Measurements from ENCODE around the gene ELAPOR1. TPM values are rescaled to one million over a fixed set of nuclear protein-coding genes. Genes with fewer than 3 reads are reported as not detected.

The ELAPOR1 gene
- total RNA-seq, 2 experiments from 2014 or later, result 6.8 to 7.7 TPM

- Mint-ChIP-seq H3K9me3 (peaks cover 2% of the 10 kb centered on the region), H3K36me3 (peaks cover 2% of the 10 kb centered on the region), H3K27ac (peak overlapping the region; percentile 81), H3K4me1 (peaks cover 45% of the 10 kb centered on the region), H3K27me3 (peaks cover 8% of the 10 kb centered on the region), H3K4me3 (no peak overlapping the region)
- DNase-seq, result no peak
These were observed 1.8 kb upstream of the ELAPOR1 start for GRCh38 chr1:109112056-109112651.

- Mint-ChIP-seq H3K4me1 (peaks cover 45% of the 10 kb centered on the region), H3K27me3 (peaks cover 8% of the 10 kb centered on the region), H3K9me3 (peaks cover 2% of the 10 kb centered on the region), H3K4me3 (peak overlapping the region; percentile 69), H3K27ac (peak overlapping the region; percentile 81), H3K36me3 (peaks cover 2% of the 10 kb centered on the region)
- peak; percentile 88 for DNase-seq
These were observed 1.1 kb upstream of the ELAPOR1 start for GRCh38 chr1:109112652-109113285.

- H3K27ac Mint-ChIP-seq, result peak overlapping the region; percentile 30
- peak overlapping the region; percentile 79 for H3K4me3 Mint-ChIP-seq
- peaks cover 2% of the 10 kb centered on the region for H3K9me3 Mint-ChIP-seq
- peaks cover 2% of the 10 kb centered on the region for H3K36me3 Mint-ChIP-seq
- peaks cover 8% of the 10 kb centered on the region for H3K27me3 Mint-ChIP-seq
- peaks cover 45% of the 10 kb centered on the region for H3K4me1 Mint-ChIP-seq
- no peak for DNase-seq
These were observed 393 bp downstream of the ELAPOR1 start for GRCh38 chr1:109114342-109114674.

- H3K9me3 Mint-ChIP-seq, result peaks cover 2% of the 10 kb centered on the region
- H3K4me1 Mint-ChIP-seq, result peaks cover 35% of the 10 kb centered on the region
- peaks cover 8% of the 10 kb centered on the region for H3K27me3 Mint-ChIP-seq
- peak overlapping the region; percentile 49 for H3K4me3 Mint-ChIP-seq
- DNase-seq, result peak; percentile 52
- peaks cover 4% of the 10 kb centered on the region for H3K36me3 Mint-ChIP-seq
- peak overlapping the region; percentile 88 for H3K27ac Mint-ChIP-seq
These were observed 1.8 kb downstream of the ELAPOR1 start for GRCh38 chr1:109115685-109116084.

GRCh38 chr1:109116286-109116685 is 2.4 kb downstream of the ELAPOR1 start:
- H3K4me3 Mint-ChIP-seq, result peak overlapping the region; percentile 46
- H3K4me1 Mint-ChIP-seq, result peaks cover 35% of the 10 kb centered on the region
- peaks cover 4% of the 10 kb centered on the region for H3K36me3 Mint-ChIP-seq
- peak overlapping the region; percentile 88 for H3K27ac Mint-ChIP-seq
- no peak for DNase-seq
- H3K27me3 Mint-ChIP-seq, result peaks cover 5% of the 10 kb centered on the region
- peaks cover 2% of the 10 kb centered on the region for H3K9me3 Mint-ChIP-seq

GRCh38 chr1:109118089-109118488 is 4.2 kb downstream of the ELAPOR1 start:
- Mint-ChIP-seq H3K4me1 (peaks cover 31% of the 10 kb centered on the region), H3K27ac (no peak overlapping the region), H3K4me3 (no peak overlapping the region), H3K36me3 (peaks cover 4% of the 10 kb centered on the region), H3K27me3 (peaks cover under 1% of the 10 kb centered on the region), H3K9me3 (peaks cover 2% of the 10 kb centered on the region)
- DNase-seq, result no peak

- no peak overlapping the region for H3K4me3 Mint-ChIP-seq
- H3K36me3 Mint-ChIP-seq, result peaks cover 4% of the 10 kb centered on the region
- H3K9me3 Mint-ChIP-seq, result peaks cover 2% of the 10 kb centered on the region
These were observed 6.4 kb downstream of the ELAPOR1 start for GRCh38 chr1:109120356-109120755.

GRCh38 chr1:109131059-109131458 is 17.1 kb downstream of the ELAPOR1 start:
- DNase-seq, result no peak
- peaks cover 21% of the 10 kb centered on the region for H3K4me1 Mint-ChIP-seq
- H3K4me3 Mint-ChIP-seq, result no peak overlapping the region
- peaks cover 4% of the 10 kb centered on the region for H3K36me3 Mint-ChIP-seq
- no peaks in the 10 kb centered on the region for H3K27me3 Mint-ChIP-seq
- no peaks in the 10 kb centered on the region for H3K9me3 Mint-ChIP-seq
- no peak overlapping the region for H3K27ac Mint-ChIP-seq

More at GRCh38 chr1:109120356-109120755, 6.4 kb downstream of the ELAPOR1 start:
- H3K27me3 Mint-ChIP-seq, result no peaks in the 10 kb centered on the region
- H3K27ac Mint-ChIP-seq, result no peak overlapping the region
- peaks cover 16% of the 10 kb centered on the region for H3K4me1 Mint-ChIP-seq
- DNase-seq, result no peak

GRCh38 chr1:109131800-109132199 is 17.9 kb downstream of the ELAPOR1 start:
- no peak for DNase-seq
- Mint-ChIP-seq H3K4me1 (peaks cover 22% of the 10 kb centered on the region), H3K9me3 (no peaks in the 10 kb centered on the region), H3K4me3 (no peak overlapping the region), H3K27me3 (no peaks in the 10 kb centered on the region), H3K36me3 (peaks cover 6% of the 10 kb centered on the region), H3K27ac (no peak overlapping the region)

- no peak for DNase-seq
- H3K9me3 Mint-ChIP-seq, result no peaks in the 10 kb centered on the region
- no peak overlapping the region for H3K4me3 Mint-ChIP-seq
- peaks cover 6% of the 10 kb centered on the region for H3K36me3 Mint-ChIP-seq
- no peaks in the 10 kb centered on the region for H3K27me3 Mint-ChIP-seq
- H3K27ac Mint-ChIP-seq, result no peak overlapping the region
- H3K4me1 Mint-ChIP-seq, result peaks cover 22% of the 10 kb centered on the region
These were observed 19.2 kb downstream of the ELAPOR1 start for GRCh38 chr1:109133002-109133706.

GRCh38 chr1:109133815-109134214 is 19.9 kb downstream of the ELAPOR1 start:
- Mint-ChIP-seq H3K27ac (peak overlapping the region; percentile 36), H3K36me3 (peaks cover 6% of the 10 kb centered on the region), H3K27me3 (no peaks in the 10 kb centered on the region), H3K4me3 (no peak overlapping the region), H3K9me3 (no peaks in the 10 kb centered on the region), H3K4me1 (peaks cover 22% of the 10 kb centered on the region)
- DNase-seq, result no peak

GRCh38 chr1:109134423-109134822 is 20.5 kb downstream of the ELAPOR1 start:
- no peaks in the 10 kb centered on the region for H3K27me3 Mint-ChIP-seq
- no peak for DNase-seq
- H3K36me3 Mint-ChIP-seq, result peaks cover 6% of the 10 kb centered on the region
- H3K27ac Mint-ChIP-seq, result no peak overlapping the region
- no peaks in the 10 kb centered on the region for H3K9me3 Mint-ChIP-seq
- H3K4me3 Mint-ChIP-seq, result no peak overlapping the region
- H3K4me1 Mint-ChIP-seq, result peaks cover 22% of the 10 kb centered on the region

- Mint-ChIP-seq H3K36me3 (peaks cover 4% of the 10 kb centered on the region), H3K27me3 (no peaks in the 10 kb centered on the region), H3K4me1 (peaks cover 22% of the 10 kb centered on the region), H3K27ac (peak overlapping the region; percentile 36), H3K4me3 (no peak overlapping the region), H3K9me3 (no peaks in the 10 kb centered on the region)
- DNase-seq, result no peak
These were observed 22.0 kb downstream of the ELAPOR1 start for GRCh38 chr1:109135940-109136339.

- H3K4me3 Mint-ChIP-seq, result no peak overlapping the region
These were observed 22.9 kb downstream of the ELAPOR1 start for GRCh38 chr1:109136766-109137165.

GRCh38 chr1:109137958-109138357 is 24.0 kb downstream of the ELAPOR1 start:
- Mint-ChIP-seq H3K36me3 (peaks cover 4% of the 10 kb centered on the region), H3K27me3 (no peaks in the 10 kb centered on the region), H3K4me3 (no peak overlapping the region), H3K27ac (no peak overlapping the region), H3K9me3 (no peaks in the 10 kb centered on the region), H3K4me1 (peaks cover 19% of the 10 kb centered on the region)
- no peak for DNase-seq

More at GRCh38 chr1:109136766-109137165, 22.9 kb downstream of the ELAPOR1 start:
- peaks cover 19% of the 10 kb centered on the region for H3K4me1 Mint-ChIP-seq
- H3K27ac Mint-ChIP-seq, result no peak overlapping the region
- no peaks in the 10 kb centered on the region for H3K9me3 Mint-ChIP-seq
- H3K36me3 Mint-ChIP-seq, result peaks cover 4% of the 10 kb centered on the region
- H3K27me3 Mint-ChIP-seq, result no peaks in the 10 kb centered on the region
- no peak for DNase-seq
